ENCODE data around the gene RNASE8. TPM values are rescaled to one million over a fixed set of nuclear protein-coding genes. Genes with fewer than 3 reads are reported as not detected.

The RNASE8 gene
- total and polyA plus RNA-seq, 2 of the 8 experiments (the other 6 are each of a cell fraction or from before 2014, with no cell fraction given) = not detected

DNA sequence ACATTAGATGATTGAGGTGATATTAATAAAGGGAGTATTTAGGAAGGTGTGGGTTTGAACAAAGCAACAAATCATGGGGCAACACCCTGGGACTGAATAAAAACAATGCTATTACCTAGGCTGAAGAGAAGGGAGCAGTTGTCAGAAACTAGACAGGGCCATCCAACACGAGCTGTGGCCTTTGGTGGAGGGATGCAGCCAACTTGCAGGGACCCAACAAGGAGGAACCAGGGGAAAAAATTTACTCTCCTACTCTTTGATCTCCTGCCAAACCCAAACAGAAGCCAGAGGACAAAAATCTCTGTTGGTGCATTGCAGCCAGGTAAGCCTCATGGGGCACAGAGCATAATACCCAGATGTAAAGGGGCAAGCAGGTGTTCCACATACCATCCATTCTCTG lies 46.5 kb upstream of the RNASE8 start (continued):
- TF ChIP-seq, protein P1, sequence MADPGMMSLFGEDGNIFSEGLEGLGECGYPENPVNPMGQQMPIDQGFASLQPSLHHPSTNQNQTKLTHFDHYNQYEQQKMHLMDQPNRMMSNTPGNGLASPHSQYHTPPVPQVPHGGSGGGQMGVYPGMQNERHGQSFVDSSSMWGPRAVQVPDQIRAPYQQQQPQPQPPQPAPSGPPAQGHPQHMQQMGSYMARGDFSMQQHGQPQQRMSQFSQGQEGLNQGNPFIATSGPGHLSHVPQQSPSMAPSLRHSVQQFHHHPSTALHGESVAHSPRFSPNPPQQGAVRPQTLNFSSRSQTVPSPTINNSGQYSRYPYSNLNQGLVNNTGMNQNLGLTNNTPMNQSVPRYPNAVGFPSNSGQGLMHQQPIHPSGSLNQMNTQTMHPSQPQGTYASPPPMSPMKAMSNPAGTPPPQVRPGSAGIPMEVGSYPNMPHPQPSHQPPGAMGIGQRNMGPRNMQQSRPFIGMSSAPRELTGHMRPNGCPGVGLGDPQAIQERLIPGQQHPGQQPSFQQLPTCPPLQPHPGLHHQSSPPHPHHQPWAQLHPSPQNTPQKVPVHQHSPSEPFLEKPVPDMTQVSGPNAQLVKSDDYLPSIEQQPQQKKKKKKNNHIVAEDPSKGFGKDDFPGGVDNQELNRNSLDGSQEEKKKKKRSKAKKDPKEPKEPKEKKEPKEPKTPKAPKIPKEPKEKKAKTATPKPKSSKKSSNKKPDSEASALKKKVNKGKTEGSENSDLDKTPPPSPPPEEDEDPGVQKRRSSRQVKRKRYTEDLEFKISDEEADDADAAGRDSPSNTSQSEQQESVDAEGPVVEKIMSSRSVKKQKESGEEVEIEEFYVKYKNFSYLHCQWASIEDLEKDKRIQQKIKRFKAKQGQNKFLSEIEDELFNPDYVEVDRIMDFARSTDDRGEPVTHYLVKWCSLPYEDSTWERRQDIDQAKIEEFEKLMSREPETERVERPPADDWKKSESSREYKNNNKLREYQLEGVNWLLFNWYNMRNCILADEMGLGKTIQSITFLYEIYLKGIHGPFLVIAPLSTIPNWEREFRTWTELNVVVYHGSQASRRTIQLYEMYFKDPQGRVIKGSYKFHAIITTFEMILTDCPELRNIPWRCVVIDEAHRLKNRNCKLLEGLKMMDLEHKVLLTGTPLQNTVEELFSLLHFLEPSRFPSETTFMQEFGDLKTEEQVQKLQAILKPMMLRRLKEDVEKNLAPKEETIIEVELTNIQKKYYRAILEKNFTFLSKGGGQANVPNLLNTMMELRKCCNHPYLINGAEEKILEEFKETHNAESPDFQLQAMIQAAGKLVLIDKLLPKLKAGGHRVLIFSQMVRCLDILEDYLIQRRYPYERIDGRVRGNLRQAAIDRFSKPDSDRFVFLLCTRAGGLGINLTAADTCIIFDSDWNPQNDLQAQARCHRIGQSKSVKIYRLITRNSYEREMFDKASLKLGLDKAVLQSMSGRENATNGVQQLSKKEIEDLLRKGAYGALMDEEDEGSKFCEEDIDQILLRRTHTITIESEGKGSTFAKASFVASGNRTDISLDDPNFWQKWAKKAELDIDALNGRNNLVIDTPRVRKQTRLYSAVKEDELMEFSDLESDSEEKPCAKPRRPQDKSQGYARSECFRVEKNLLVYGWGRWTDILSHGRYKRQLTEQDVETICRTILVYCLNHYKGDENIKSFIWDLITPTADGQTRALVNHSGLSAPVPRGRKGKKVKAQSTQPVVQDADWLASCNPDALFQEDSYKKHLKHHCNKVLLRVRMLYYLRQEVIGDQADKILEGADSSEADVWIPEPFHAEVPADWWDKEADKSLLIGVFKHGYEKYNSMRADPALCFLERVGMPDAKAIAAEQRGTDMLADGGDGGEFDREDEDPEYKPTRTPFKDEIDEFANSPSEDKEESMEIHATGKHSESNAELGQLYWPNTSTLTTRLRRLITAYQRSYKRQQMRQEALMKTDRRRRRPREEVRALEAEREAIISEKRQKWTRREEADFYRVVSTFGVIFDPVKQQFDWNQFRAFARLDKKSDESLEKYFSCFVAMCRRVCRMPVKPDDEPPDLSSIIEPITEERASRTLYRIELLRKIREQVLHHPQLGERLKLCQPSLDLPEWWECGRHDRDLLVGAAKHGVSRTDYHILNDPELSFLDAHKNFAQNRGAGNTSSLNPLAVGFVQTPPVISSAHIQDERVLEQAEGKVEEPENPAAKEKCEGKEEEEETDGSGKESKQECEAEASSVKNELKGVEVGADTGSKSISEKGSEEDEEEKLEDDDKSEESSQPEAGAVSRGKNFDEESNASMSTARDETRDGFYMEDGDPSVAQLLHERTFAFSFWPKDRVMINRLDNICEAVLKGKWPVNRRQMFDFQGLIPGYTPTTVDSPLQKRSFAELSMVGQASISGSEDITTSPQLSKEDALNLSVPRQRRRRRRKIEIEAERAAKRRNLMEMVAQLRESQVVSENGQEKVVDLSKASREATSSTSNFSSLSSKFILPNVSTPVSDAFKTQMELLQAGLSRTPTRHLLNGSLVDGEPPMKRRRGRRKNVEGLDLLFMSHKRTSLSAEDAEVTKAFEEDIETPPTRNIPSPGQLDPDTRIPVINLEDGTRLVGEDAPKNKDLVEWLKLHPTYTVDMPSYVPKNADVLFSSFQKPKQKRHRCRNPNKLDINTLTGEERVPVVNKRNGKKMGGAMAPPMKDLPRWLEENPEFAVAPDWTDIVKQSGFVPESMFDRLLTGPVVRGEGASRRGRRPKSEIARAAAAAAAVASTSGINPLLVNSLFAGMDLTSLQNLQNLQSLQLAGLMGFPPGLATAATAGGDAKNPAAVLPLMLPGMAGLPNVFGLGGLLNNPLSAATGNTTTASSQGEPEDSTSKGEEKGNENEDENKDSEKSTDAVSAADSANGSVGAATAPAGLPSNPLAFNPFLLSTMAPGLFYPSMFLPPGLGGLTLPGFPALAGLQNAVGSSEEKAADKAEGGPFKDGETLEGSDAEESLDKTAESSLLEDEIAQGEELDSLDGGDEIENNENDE (IDR thresholded peaks at IDR 0.05; ENCODE audit: insufficient replicate concordance, low read length) = no peak
